Measurements from ENCODE around the gene FGF22.

DNA sequence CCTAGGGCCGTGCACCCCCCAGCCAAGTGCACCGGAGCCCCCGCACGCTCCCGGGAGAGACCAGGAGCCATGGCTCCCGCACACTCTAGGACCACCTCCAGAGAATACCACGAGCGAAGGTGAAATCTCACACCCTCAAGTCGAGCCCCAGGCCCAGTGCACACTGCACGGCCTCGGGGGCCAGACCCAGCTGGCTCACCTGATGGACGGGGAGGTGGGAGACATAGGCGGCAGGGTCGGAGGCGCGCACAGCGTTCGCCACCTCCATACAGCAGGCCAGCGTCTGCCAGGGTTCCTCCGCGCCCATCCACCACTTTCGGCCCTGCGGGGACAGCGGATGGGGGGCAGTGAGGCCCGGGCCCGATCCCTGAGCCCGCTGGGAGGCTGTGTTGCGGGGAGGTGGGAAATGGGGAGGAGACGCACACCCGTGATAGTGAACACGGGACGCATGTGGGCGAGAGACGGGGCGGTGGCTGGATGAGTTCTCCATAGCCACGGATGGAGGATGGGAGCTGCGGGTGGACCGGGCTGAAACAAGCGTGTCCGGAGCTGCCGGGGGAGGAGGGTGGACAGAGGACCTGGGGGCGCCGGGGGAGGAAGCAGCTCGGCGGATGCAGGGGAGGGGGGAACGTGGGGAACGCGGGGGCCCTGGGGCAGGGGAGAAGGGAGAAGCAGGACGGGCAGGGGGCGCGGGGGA is 19.4 kb upstream of the FGF22 start:
- TF ChIP-seq, protein P1, sequence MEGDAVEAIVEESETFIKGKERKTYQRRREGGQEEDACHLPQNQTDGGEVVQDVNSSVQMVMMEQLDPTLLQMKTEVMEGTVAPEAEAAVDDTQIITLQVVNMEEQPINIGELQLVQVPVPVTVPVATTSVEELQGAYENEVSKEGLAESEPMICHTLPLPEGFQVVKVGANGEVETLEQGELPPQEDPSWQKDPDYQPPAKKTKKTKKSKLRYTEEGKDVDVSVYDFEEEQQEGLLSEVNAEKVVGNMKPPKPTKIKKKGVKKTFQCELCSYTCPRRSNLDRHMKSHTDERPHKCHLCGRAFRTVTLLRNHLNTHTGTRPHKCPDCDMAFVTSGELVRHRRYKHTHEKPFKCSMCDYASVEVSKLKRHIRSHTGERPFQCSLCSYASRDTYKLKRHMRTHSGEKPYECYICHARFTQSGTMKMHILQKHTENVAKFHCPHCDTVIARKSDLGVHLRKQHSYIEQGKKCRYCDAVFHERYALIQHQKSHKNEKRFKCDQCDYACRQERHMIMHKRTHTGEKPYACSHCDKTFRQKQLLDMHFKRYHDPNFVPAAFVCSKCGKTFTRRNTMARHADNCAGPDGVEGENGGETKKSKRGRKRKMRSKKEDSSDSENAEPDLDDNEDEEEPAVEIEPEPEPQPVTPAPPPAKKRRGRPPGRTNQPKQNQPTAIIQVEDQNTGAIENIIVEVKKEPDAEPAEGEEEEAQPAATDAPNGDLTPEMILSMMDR (IDR thresholded peaks at IDR 0.05; ENCODE audit: low read length) = no peak
- no peak for TF ChIP-seq EZH2 (optimal IDR thresholded peaks at IDR 0.05; ENCODE audit: low read depth, low read length)
- TF ChIP-seq EZH2phosphoT487 (IDR thresholded peaks at IDR 0.05; ENCODE audit: low read length) = no peak

All from MM.1S (cell line).